Fibroblast of villous mesenchyme (primary cell): ENCODE data around the gene DHX15. TPM values are rescaled to one million over a fixed set of nuclear protein-coding genes. Genes with fewer than 3 reads are reported as not detected.

Source experiments
- small RNA-seq: library from RNA; depleted of rRNA; stranded (forward); fragments of <200 nt; gene quantifications from one replicate; pipeline ENCODE3, GENCODE V24; 2012
- total RNA-seq: library from RNA; depleted of rRNA; stranded (reverse); fragments of >200 nt; gene quantifications from 2 replicates; pipeline ENCODE4 v1.2.3, GENCODE V29; 2012

The DHX15 gene
- total RNA-seq, 1 donor, result 180 TPM

Small RNAs within 50 kb of the gene (small RNA-seq; reads per million reads assigned to genes)
- gene MIR573 (0.75 reads per million), gene RN7SL16P (not detected)

Other genes starting within 250 kb of the DHX15 start
- 14.2 and 21.9 TPM in 2 replicates for gene SOD3, start 211.0 kb upstream of the DHX15 start, total RNA-seq